Mesothelial cell of epicardium (in vitro differentiated cells): ENCODE measurements around the gene FCAMR. TPM values are rescaled to one million over a fixed set of nuclear protein-coding genes. Genes with fewer than 3 reads are reported as not detected.

Source experiments
- DNase-seq, 2 experiments: peaks; one replicate each; pipeline ENCODE4 v3.0.0; 2021; ENCODE audit warnings: low spot score in 2 of 2; ENCODE audit not compliant: unreplicated experiment in 2 of 2
- H3K27ac Mint-ChIP-seq: 2 replicates; pipeline ENCODE4 v1.8.0; 2021; ENCODE audit warnings: mixed read lengths
- H3K27me3 Mint-ChIP-seq: 2 replicates; pipeline ENCODE4 v1.8.0; 2021; ENCODE audit warnings: low read depth, mixed read lengths
- H3K36me3 Mint-ChIP-seq: 2 replicates; pipeline ENCODE4 v1.8.0; 2021; ENCODE audit warnings: mixed read lengths
- H3K4me1 Mint-ChIP-seq: 2 replicates; pipeline ENCODE4 v1.8.0; 2021; ENCODE audit warnings: mixed read lengths
- H3K4me3 Mint-ChIP-seq: 2 replicates; pipeline ENCODE4 v1.8.0; 2021; ENCODE audit warnings: mild to moderate bottlenecking, moderate library complexity, mixed read lengths
- H3K9me3 Mint-ChIP-seq: 2 replicates; pipeline ENCODE4 v1.8.0; 2021; ENCODE audit warnings: mixed read lengths
- total RNA-seq: library from RNA; stranded (reverse); gene quantifications from 3 replicates; pipeline ENCODE4 v1.2.1, GENCODE V29; 2021
- TF ChIP-seq, protein P1 (sequence below): fragments of 200-600 bp; sonication (generic); IDR thresholded peaks from one replicate; pipeline ENCODE4 v1.5.0; 2021; ENCODE audit warnings: antibody characterized with exemption; ENCODE audit not compliant: unreplicated experiment

The FCAMR gene
- total RNA-seq, 1 donor from 2014 or later = not detected

DNA sequence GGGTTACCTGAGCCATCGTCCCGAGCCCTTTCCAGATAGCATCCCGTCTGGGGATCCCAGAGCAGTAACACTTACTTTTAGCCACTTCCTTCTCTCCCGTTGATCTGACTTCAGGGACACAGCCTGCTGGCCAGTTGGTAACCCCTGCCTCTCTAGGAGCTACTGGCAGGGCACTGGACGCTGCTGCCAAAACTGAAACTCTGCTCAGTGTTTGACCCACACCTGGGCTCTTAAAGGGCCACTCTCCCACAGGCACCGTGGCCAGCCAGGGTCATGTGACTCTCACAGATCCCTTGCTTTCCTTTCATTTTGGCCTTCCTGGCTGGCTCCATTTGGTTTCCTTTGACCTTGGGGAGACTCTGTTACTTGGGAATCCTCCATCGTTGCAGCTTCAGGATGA is 24.0 kb downstream of the FCAMR start, which contains the start of gene PIGR:
PIGR (minus strand) TSS at position 206 of the 400 bp plus-strand sequence. CDS start 5,935 bp downstream, outside the sequence.
- peaks cover 5% of the 10 kb centered on the region for H3K9me3 Mint-ChIP-seq
- H3K27ac Mint-ChIP-seq = no peak within 1 kb of the TSS
- TF ChIP-seq, protein P1, sequence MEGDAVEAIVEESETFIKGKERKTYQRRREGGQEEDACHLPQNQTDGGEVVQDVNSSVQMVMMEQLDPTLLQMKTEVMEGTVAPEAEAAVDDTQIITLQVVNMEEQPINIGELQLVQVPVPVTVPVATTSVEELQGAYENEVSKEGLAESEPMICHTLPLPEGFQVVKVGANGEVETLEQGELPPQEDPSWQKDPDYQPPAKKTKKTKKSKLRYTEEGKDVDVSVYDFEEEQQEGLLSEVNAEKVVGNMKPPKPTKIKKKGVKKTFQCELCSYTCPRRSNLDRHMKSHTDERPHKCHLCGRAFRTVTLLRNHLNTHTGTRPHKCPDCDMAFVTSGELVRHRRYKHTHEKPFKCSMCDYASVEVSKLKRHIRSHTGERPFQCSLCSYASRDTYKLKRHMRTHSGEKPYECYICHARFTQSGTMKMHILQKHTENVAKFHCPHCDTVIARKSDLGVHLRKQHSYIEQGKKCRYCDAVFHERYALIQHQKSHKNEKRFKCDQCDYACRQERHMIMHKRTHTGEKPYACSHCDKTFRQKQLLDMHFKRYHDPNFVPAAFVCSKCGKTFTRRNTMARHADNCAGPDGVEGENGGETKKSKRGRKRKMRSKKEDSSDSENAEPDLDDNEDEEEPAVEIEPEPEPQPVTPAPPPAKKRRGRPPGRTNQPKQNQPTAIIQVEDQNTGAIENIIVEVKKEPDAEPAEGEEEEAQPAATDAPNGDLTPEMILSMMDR = no peak
- DNase-seq = no peak
- H3K4me3 Mint-ChIP-seq = no peak within 1 kb of the TSS
- H3K36me3 Mint-ChIP-seq = no peaks in the 10 kb centered on the region
- peaks cover 6% of the 10 kb centered on the region for H3K4me1 Mint-ChIP-seq
- H3K27me3 Mint-ChIP-seq = peaks cover 80% of the 10 kb centered on the region

DNA sequence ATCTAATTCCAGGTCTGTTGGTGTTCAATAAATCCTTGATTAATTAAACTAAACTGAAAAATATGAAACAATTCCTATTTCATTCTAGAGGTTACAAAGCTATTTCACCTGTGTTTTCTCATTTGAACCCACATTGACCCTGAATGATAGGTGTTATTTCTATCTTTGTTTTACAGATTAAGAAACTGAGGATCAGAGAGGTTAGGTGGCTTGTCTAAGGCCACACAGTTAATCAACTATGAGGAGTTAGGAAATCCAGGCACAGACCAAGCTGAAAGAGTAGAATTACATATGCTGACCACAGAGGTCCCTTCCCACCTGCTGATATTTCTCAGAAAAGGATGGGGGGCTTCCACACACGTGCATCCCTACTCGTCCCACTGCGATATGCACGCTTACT is 24.5 kb downstream of the FCAMR start:
- H3K27ac Mint-ChIP-seq = no peak overlapping the region
- TF ChIP-seq, protein P1 = no peak
- H3K4me1 Mint-ChIP-seq = peaks cover 6% of the 10 kb centered on the region
- H3K27me3 Mint-ChIP-seq = peaks cover 83% of the 10 kb centered on the region
- no peaks in the 10 kb centered on the region for H3K36me3 Mint-ChIP-seq
- peaks cover 5% of the 10 kb centered on the region for H3K9me3 Mint-ChIP-seq
- H3K4me3 Mint-ChIP-seq = no peak overlapping the region
- no peak for DNase-seq

DNA sequence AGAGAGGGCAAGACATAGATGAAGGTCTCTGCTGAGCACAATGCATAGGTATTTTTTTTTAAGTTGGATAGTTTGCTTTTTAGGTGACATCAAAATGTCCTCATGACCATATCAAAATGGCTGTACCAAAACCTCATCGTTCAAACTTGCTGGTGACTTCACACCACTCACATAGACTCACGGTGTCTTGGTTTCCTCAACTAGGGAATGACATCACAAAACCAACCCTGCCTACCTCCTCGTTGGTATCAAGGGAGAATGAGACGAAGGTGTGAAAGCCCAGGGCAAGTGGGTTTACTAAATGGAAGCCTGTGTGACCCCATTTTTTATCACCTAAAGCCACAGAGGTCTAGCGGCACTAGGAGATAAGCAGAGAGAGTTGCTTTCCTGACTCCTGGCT is 25.6 kb downstream of the FCAMR start:
- Mint-ChIP-seq H3K27ac (no peak overlapping the region), H3K4me3 (no peak overlapping the region), H3K36me3 (no peaks in the 10 kb centered on the region), H3K9me3 (no peaks in the 10 kb centered on the region), H3K27me3 (peaks cover 85% of the 10 kb centered on the region), H3K4me1 (peaks cover 6% of the 10 kb centered on the region)
- TF ChIP-seq, protein P1 = no peak
- DNase-seq = no peak

DNA sequence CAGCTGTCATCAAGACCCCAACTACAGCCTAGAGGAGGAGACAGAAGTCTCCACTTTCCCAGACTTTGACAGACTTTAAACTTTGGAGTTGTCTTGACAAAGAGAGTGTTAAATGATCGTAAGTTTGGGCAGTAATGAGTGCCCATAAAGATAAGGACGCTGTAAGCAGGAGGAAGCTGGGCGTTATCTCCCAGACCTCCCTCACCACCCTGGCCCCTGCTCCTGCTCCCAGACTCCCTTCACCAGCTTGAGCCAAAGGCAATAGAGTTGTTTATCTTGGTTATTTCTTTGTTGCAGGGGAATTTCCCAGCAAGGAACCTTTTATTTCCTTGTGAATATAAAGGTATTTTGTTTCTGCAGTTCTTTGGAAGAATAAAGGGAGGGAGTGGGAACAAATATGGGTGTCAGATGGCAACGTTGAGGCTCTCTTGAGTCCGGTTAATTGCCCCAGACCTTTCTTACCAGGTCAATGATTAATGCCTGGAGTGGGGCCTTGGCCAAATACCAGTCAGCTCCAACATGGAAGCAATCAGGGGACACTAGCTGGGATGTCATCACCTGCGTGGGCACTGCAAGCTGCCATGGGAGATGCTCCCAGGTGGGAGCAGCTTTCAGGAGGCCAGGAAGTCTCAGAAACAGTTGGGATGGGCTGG is 28.4 kb downstream of the FCAMR start:
- TF ChIP-seq, protein P1 = no peak
- Mint-ChIP-seq H3K4me1 (peaks cover 4% of the 10 kb centered on the region), H3K4me3 (no peak overlapping the region)

DNA sequence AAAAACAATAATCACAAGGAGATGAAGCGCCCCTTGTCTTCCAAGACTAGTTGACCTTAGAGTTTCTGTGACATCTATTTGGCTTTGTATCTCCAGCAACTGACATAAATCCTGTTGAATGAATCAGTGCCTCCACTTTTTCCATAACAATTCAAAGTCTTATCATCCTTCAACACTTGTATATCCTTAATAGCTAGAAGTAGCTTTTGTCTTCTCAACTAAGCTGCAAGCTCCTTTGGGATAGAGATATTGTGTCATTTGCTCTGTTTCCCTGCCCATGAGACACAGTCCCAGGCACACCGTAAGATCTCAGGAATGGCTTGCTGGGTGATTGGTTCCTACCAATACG is 29.7 kb downstream of the FCAMR start:
- H3K4me1 Mint-ChIP-seq = peaks cover 4% of the 10 kb centered on the region
- no peaks in the 10 kb centered on the region for H3K9me3 Mint-ChIP-seq
- H3K36me3 Mint-ChIP-seq = no peaks in the 10 kb centered on the region
- no peak overlapping the region for H3K4me3 Mint-ChIP-seq
- no peak overlapping the region for H3K27ac Mint-ChIP-seq
- TF ChIP-seq, protein P1 = no peak
- DNase-seq = no peak
- peaks cover 70% of the 10 kb centered on the region for H3K27me3 Mint-ChIP-seq

More for the DNA sequence above, 28.4 kb downstream of the FCAMR start:
- Mint-ChIP-seq H3K27ac (no peak overlapping the region), H3K36me3 (no peaks in the 10 kb centered on the region), H3K9me3 (no peaks in the 10 kb centered on the region), H3K27me3 (peaks cover 77% of the 10 kb centered on the region)
- DNase-seq = no peak
